ENCODE results near the gene ARTN.
A peak's percentile ranks its signal among the peaks of the same experiment; 100 is the strongest.

ARTN gene

DNA sequence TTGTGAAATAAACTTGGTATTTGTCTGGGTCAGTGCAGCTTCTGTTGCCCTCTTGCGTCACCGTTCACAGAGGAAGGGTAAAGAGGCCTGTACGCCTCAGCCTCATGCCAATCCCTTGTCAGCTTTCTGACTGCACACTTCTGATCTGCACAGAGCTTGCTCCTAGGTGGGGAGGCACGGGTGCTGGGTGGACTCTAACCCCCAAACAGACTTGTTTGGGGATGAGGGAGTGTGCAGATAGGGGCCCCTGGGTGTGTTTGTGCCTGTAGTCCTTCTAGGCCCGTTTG, 44.6 kb downstream of the ARTN start:
- H3K4me3 ChIP-seq (ENCODE audit: low read depth, low read length): peak overlapping the region; percentile 62
- TF ChIP-seq, protein P1, sequence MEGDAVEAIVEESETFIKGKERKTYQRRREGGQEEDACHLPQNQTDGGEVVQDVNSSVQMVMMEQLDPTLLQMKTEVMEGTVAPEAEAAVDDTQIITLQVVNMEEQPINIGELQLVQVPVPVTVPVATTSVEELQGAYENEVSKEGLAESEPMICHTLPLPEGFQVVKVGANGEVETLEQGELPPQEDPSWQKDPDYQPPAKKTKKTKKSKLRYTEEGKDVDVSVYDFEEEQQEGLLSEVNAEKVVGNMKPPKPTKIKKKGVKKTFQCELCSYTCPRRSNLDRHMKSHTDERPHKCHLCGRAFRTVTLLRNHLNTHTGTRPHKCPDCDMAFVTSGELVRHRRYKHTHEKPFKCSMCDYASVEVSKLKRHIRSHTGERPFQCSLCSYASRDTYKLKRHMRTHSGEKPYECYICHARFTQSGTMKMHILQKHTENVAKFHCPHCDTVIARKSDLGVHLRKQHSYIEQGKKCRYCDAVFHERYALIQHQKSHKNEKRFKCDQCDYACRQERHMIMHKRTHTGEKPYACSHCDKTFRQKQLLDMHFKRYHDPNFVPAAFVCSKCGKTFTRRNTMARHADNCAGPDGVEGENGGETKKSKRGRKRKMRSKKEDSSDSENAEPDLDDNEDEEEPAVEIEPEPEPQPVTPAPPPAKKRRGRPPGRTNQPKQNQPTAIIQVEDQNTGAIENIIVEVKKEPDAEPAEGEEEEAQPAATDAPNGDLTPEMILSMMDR (IDR thresholded peaks at IDR 0.05; ENCODE audit: low read depth, low read length): no peak
- H3K9me3 ChIP-seq: no peaks in the 10 kb centered on the region
- peaks cover 8% of the 10 kb centered on the region for H3K36me3 ChIP-seq
- no peak for DNase-seq
- H3K4me1 ChIP-seq: no peaks in the 10 kb centered on the region
- no peaks in the 10 kb centered on the region for H3K27me3 ChIP-seq

DNA sequence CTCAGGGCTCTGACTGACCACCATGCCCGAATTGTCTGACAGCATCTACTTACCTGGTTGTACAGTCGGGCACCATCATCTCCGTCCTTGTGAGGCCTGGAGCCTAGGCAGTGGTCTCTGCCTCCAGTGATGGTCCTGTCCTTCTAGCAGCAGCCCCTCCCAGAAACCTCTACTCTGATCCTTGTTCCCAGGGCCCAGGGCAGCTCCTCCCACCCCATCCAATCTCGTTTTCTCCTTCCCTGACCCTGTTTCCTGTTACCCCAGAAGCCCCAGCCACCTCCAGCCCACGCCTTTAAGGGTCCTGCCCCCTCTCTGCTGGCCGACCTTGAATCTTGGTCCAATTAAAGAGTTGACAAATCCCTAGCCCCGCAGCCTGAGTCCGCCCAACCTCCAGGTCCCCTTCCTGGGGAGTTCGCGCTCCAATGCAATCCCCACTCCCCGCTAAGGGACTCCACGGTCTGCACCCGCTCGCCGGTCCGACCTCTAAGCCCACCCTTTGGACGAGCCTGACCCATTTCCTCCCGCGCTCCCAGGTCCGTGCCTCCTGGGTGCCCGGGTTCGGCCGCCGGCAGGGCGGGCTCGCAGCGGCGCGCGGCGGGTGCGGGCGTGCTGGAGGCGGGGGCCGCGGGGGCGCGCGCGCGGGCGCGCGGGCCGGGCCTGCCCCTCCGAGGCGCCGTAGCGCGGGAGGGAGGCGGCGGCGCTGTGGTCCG, 45.1 kb downstream of the ARTN start, which contains the start of gene B4GALT2:
Gene B4GALT2 (plus strand): TSS at position 660 of the 710 bp plus-strand sequence. CDS start 1,951 bp downstream, outside the sequence.
- TF ChIP-seq, protein P1 (IDR thresholded peaks at IDR 0.05; ENCODE audit: low read depth, low read length): no peak
- no peaks in the 10 kb centered on the region for H3K9me3 ChIP-seq
- peaks cover 8% of the 10 kb centered on the region for H3K36me3 ChIP-seq
- H3K4me3 ChIP-seq (ENCODE audit: low read depth, low read length): peak within 1 kb of the TSS; percentile 62
- no peaks in the 10 kb centered on the region for H3K27me3 ChIP-seq
- DNase-seq: peak; percentile 42
- no peaks in the 10 kb centered on the region for H3K4me1 ChIP-seq

DNA sequence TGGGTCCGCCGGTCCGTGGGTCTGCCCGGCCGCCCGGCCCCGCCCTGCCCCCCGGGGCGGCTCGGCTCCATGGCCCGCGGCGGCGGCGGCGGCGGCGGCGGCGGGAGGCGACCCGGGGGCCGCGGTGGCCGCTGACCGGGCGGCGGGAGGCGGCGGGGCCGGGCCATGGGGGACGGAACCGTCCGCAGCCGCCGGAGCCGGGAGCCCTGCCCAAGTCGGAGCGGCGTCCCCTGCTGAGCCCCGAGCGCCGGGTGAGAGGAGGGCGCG, 45.6 kb downstream of the ARTN start:
- Histone ChIP-seq H3K9me3 (no peaks in the 10 kb centered on the region), H3K36me3 (peaks cover 8% of the 10 kb centered on the region), H3K4me1 (no peaks in the 10 kb centered on the region), H3K4me3 (ENCODE audit: low read depth, low read length) (peak overlapping the region; percentile 59), H3K27me3 (no peaks in the 10 kb centered on the region)
- DNase-seq: no peak
- TF ChIP-seq, protein P1 (IDR thresholded peaks at IDR 0.05; ENCODE audit: low read depth, low read length): no peak

DNA sequence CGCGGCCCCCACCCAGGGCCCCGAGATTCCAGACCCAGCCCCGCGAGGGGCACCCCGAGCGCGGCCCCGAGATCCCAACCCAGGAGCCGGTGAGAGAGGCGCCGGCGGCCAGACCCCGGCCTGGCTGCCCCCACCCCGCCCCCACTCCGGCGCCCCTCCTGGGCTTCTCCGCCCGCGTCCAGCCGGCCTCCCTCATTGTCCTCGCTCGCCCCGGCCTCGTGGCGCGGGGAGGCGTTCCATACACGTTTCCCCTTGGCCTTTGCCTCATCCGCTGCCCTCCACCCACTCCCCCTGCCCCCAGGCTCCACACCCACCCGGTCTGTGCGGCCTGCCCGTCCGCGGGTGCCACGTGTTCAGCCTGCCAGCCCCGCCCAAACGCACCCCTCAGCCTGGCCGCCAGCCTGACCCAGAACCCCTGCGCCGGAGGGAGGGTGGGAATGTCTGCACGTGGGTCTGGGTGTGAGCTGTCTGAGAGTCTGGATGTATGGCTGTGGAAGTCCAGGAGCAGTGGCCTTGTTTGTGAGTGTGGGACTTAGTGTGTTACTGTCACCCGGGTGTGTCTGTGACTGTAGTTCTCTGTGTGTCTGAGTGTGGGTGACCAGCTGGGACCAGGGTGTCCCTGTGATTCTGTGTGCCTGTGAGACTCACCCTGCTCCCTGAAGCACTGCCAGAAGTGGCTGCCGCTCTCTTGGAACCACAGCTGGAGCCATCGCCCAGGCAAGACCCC, 46.1 kb downstream of the ARTN start:
- DNase-seq: peak; percentile 63
- H3K36me3 ChIP-seq: peaks cover 8% of the 10 kb centered on the region
- no peaks in the 10 kb centered on the region for H3K4me1 ChIP-seq

DNA sequence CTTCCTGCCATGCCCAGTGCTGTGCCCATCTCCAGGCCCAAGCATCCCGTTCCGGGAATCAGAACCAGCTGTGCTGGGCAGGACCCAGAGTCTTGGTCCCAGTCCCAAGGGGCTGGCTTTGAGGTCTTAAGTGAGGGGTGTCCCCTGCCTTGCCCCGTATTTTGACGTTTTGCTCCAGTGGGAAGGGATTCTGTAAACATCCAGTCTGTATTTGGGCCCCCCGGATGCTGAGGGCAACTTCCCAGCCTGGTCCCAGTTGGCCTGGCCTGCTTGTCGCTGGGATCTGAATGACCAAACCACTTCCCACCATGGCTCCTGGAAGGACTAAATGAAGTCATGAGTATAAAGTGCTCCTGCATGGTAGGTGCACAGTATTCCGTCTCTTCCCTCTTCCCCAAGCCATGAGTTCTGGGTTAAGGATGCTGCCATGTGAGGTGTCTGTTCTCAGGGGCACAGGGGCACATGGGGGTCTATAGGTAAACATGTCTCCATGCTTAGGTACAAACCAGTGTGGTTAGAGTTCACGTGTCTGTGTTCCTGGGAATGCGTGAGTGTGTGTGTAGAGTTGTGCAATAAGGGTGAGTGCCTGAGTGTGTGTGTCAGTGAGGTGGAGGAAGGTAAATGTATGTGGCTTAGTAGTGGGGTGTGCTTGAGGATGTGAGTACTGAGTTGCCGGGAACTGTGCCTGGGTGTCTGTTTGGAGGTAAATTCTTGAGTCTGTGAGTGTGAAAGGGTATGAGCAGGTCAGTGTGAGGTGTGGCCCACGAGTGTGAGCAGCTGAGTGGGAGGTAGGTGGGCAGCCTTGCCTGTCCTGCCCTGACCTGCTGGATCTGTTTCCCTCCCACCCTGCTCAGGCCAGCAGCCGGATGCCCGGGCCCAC, 46.9 kb downstream of the ARTN start:
- Histone ChIP-seq H3K9me3 (no peaks in the 10 kb centered on the region), H3K36me3 (peaks cover 8% of the 10 kb centered on the region), H3K4me1 (no peaks in the 10 kb centered on the region), H3K27me3 (no peaks in the 10 kb centered on the region), H3K4me3 (ENCODE audit: low read depth, low read length) (peak overlapping the region; percentile 59)
- TF ChIP-seq, protein P1 (IDR thresholded peaks at IDR 0.05; ENCODE audit: low read depth, low read length): no peak
- DNase-seq: no peak

More for the DNA sequence above, 46.1 kb downstream of the ARTN start:
- Histone ChIP-seq H3K27me3 (no peaks in the 10 kb centered on the region), H3K9me3 (no peaks in the 10 kb centered on the region), H3K4me3 (ENCODE audit: low read depth, low read length) (peak overlapping the region; percentile 59)
- TF ChIP-seq, protein P1 (IDR thresholded peaks at IDR 0.05; ENCODE audit: low read depth, low read length): no peak

All from BE2C (cell line).